Measurements from ENCODE around the gene IL4. TPM values are rescaled to one million over a fixed set of nuclear protein-coding genes. Genes with fewer than 3 reads are reported as not detected.

IL4 gene
- total and polyA plus RNA-seq, 9 of the 15 experiments (the other 6 are each of a cell fraction or from before 2014, with no cell fraction given) = 0.22 to 0.62 TPM; not detected in 7

- peak; percentile 91 for TF ChIP-seq PKNOX1 (IDR thresholded peaks at IDR 0.05)
- no peak for TF ChIP-seq SAFB (IDR thresholded peaks at IDR 0.05; ENCODE audit: borderline replicate concordance, low read depth, low read length)
- no peak for TF ChIP-seq HMGXB4 (CRISPR knock-in tag; IDR thresholded peaks at IDR 0.05)
- no peak for TF ChIP-seq NUFIP1 (IDR thresholded peaks at IDR 0.05; ENCODE audit: partially characterized antibody)
- no peak for TF ChIP-seq ZNF778 (CRISPR knock-in tag; IDR thresholded peaks at IDR 0.05)
- TF ChIP-seq RAD51 (IDR thresholded peaks at IDR 0.05; ENCODE audit: borderline replicate concordance, low read depth) = peak; percentile 65; the same call in 1 of the 2 replicates
- TF ChIP-seq, protein P1, sequence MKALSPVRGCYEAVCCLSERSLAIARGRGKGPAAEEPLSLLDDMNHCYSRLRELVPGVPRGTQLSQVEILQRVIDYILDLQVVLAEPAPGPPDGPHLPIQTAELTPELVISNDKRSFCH (CRISPR knock-in tag; IDR thresholded peaks at IDR 0.05) = no peak
- TF ChIP-seq, protein P1 (tag; IDR thresholded peaks at IDR 0.05) = peak; percentile 45
- no peak for TF ChIP-seq ZNF184 (CRISPR knock-in tag; IDR thresholded peaks at IDR 0.05)
- TF ChIP-seq HMG20B (CRISPR knock-in tag; IDR thresholded peaks at IDR 0.05) = no peak
- no peak for TF ChIP-seq HCFC1 (IDR thresholded peaks at IDR 0.05; ENCODE audit: low read depth, low read length)
- no peak for TF ChIP-seq HBP1 (CRISPR knock-in tag; IDR thresholded peaks at IDR 0.05)
- TF ChIP-seq FIP1L1 (IDR thresholded peaks at IDR 0.05; ENCODE audit: low read depth, low read length, poor library complexity, severe bottlenecking) = no peak
- no peak for TF ChIP-seq MTA3 (IDR thresholded peaks at IDR 0.05; ENCODE audit: borderline replicate concordance)
- TF ChIP-seq, protein P2, sequence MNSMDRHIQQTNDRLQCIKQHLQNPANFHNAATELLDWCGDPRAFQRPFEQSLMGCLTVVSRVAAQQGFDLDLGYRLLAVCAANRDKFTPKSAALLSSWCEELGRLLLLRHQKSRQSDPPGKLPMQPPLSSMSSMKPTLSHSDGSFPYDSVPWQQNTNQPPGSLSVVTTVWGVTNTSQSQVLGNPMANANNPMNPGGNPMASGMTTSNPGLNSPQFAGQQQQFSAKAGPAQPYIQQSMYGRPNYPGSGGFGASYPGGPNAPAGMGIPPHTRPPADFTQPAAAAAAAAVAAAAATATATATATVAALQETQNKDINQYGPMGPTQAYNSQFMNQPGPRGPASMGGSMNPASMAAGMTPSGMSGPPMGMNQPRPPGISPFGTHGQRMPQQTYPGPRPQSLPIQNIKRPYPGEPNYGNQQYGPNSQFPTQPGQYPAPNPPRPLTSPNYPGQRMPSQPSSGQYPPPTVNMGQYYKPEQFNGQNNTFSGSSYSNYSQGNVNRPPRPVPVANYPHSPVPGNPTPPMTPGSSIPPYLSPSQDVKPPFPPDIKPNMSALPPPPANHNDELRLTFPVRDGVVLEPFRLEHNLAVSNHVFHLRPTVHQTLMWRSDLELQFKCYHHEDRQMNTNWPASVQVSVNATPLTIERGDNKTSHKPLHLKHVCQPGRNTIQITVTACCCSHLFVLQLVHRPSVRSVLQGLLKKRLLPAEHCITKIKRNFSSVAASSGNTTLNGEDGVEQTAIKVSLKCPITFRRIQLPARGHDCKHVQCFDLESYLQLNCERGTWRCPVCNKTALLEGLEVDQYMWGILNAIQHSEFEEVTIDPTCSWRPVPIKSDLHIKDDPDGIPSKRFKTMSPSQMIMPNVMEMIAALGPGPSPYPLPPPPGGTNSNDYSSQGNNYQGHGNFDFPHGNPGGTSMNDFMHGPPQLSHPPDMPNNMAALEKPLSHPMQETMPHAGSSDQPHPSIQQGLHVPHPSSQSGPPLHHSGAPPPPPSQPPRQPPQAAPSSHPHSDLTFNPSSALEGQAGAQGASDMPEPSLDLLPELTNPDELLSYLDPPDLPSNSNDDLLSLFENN (IDR thresholded peaks at IDR 0.05; ENCODE audit: low read depth in 2 of 2, low read length in 2 of 2) = no peak
- TF ChIP-seq, protein P3, sequence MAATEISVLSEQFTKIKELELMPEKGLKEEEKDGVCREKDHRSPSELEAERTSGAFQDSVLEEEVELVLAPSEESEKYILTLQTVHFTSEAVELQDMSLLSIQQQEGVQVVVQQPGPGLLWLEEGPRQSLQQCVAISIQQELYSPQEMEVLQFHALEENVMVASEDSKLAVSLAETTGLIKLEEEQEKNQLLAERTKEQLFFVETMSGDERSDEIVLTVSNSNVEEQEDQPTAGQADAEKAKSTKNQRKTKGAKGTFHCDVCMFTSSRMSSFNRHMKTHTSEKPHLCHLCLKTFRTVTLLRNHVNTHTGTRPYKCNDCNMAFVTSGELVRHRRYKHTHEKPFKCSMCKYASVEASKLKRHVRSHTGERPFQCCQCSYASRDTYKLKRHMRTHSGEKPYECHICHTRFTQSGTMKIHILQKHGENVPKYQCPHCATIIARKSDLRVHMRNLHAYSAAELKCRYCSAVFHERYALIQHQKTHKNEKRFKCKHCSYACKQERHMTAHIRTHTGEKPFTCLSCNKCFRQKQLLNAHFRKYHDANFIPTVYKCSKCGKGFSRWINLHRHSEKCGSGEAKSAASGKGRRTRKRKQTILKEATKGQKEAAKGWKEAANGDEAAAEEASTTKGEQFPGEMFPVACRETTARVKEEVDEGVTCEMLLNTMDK (IDR thresholded peaks at IDR 0.05; ENCODE audit: borderline replicate concordance, insufficient read depth, low read depth, low read length, poor library complexity, severe bottlenecking) = no peak
Measured at GRCh38 chr5:132662925-132663770, 10.6 kb upstream of the IL4 start (continued).

Measured in K562 (cell line).